Progenitor cell of endocrine pancreas (in vitro differentiated cells): ENCODE measurements around the gene SETD1A. TPM values are rescaled to one million over a fixed set of nuclear protein-coding genes. Genes with fewer than 3 reads are reported as not detected.
A peak's percentile ranks its signal among the peaks of the same experiment; 100 is the strongest.

Source experiments
- DNase-seq: peaks from one replicate; pipeline ENCODE4 v3.0.0; 2021; ENCODE audit warnings: low spot score; ENCODE audit not compliant: unreplicated experiment
- H3K27ac Mint-ChIP-seq: 2 replicates; pipeline ENCODE4 v1.8.0; 2021; ENCODE audit warnings: mild to moderate bottlenecking, moderate library complexity, mixed read lengths
- H3K27me3 Mint-ChIP-seq: 2 replicates; pipeline ENCODE4 v1.8.0; 2021; ENCODE audit warnings: mixed read lengths
- H3K36me3 Mint-ChIP-seq: 2 replicates; pipeline ENCODE4 v1.8.0; 2022; ENCODE audit warnings: mixed read lengths; ENCODE audit not compliant: insufficient read depth
- H3K4me1 Mint-ChIP-seq: 2 replicates; pipeline ENCODE4 v1.8.0; 2021; ENCODE audit warnings: low read depth, mixed read lengths
- H3K4me3 Mint-ChIP-seq: 2 replicates; pipeline ENCODE4 v1.8.0; 2021; ENCODE audit warnings: low read depth, mild to moderate bottlenecking, moderate library complexity, mixed read lengths
- H3K9me3 Mint-ChIP-seq: 2 replicates; pipeline ENCODE4 v1.8.0; 2021; ENCODE audit warnings: low read depth, mixed read lengths
- CTCF ChIP-seq: fragments of 200-600 bp; sonication (generic); IDR thresholded peaks from one replicate; pipeline ENCODE4 v1.5.0; 2021; ENCODE audit warnings: antibody characterized with exemption, mild to moderate bottlenecking; ENCODE audit not compliant: unreplicated experiment
- total RNA-seq: library from RNA; stranded (reverse); gene quantifications from 2 replicates; pipeline ENCODE4 v1.2.1, GENCODE V29; 2021

Gene SETD1A
- total RNA-seq, 1 donor from 2014 or later: 27.7 TPM

- H3K27ac Mint-ChIP-seq: no peak overlapping the region
- TF ChIP-seq CTCF: peak; percentile 77
- H3K27me3 Mint-ChIP-seq: no peaks in the 10 kb centered on the region
- H3K4me3 Mint-ChIP-seq: no peak overlapping the region
- DNase-seq: peak; percentile 48
- no peaks in the 10 kb centered on the region for H3K9me3 Mint-ChIP-seq
- peaks cover 1% of the 10 kb centered on the region for H3K4me1 Mint-ChIP-seq
- peaks cover 27% of the 10 kb centered on the region for H3K36me3 Mint-ChIP-seq
Measured at GRCh38 chr16:30941600-30942425, 15.7 kb upstream of the SETD1A start.

- H3K4me1 Mint-ChIP-seq: peaks cover 1% of the 10 kb centered on the region
- no peak for DNase-seq
- no peak overlapping the region for H3K27ac Mint-ChIP-seq
- no peaks in the 10 kb centered on the region for H3K9me3 Mint-ChIP-seq
- TF ChIP-seq CTCF: no peak
- peaks cover 27% of the 10 kb centered on the region for H3K36me3 Mint-ChIP-seq
- no peaks in the 10 kb centered on the region for H3K27me3 Mint-ChIP-seq
- no peak overlapping the region for H3K4me3 Mint-ChIP-seq
Measured at GRCh38 chr16:30942426-30942806, 15.1 kb upstream of the SETD1A start.

GRCh38 chr16:30944352-30944751 lies 13.2 kb upstream of the SETD1A start:
- Mint-ChIP-seq H3K4me1 (peaks cover 5% of the 10 kb centered on the region), H3K9me3 (no peaks in the 10 kb centered on the region), H3K27me3 (no peaks in the 10 kb centered on the region), H3K4me3 (no peak overlapping the region), H3K36me3 (peaks cover 24% of the 10 kb centered on the region), H3K27ac (no peak overlapping the region)
- TF ChIP-seq CTCF: no peak
- no peak for DNase-seq

- Mint-ChIP-seq H3K36me3 (peaks cover 20% of the 10 kb centered on the region), H3K4me3 (no peak overlapping the region)
Measured at GRCh38 chr16:30946671-30947540, 10.6 kb upstream of the SETD1A start.

More at GRCh38 chr16:30946671-30947540, 10.6 kb upstream of the SETD1A start:
- TF ChIP-seq CTCF: no peak
- peaks cover 15% of the 10 kb centered on the region for H3K4me1 Mint-ChIP-seq
- H3K27ac Mint-ChIP-seq: peak overlapping the region; percentile 92
- H3K9me3 Mint-ChIP-seq: no peaks in the 10 kb centered on the region
- no peaks in the 10 kb centered on the region for H3K27me3 Mint-ChIP-seq
- no peak for DNase-seq
